Measurements from ENCODE around the gene PCDH15. TPM values are rescaled to one million over a fixed set of nuclear protein-coding genes. Genes with fewer than 3 reads are reported as not detected.

PCDH15 gene
- total and polyA plus RNA-seq, 3 donors from 2014 or later = 1.7 to 3.2 (median 2.8) TPM

GRCh38 chr10:54060572-54060971 lies 740.5 kb downstream of the PCDH15 start:
- 97 to 99% methylated on average over 5 of the region's 5 CpGs for WGBS, 2 donors
- TF ChIP-seq, protein P1, sequence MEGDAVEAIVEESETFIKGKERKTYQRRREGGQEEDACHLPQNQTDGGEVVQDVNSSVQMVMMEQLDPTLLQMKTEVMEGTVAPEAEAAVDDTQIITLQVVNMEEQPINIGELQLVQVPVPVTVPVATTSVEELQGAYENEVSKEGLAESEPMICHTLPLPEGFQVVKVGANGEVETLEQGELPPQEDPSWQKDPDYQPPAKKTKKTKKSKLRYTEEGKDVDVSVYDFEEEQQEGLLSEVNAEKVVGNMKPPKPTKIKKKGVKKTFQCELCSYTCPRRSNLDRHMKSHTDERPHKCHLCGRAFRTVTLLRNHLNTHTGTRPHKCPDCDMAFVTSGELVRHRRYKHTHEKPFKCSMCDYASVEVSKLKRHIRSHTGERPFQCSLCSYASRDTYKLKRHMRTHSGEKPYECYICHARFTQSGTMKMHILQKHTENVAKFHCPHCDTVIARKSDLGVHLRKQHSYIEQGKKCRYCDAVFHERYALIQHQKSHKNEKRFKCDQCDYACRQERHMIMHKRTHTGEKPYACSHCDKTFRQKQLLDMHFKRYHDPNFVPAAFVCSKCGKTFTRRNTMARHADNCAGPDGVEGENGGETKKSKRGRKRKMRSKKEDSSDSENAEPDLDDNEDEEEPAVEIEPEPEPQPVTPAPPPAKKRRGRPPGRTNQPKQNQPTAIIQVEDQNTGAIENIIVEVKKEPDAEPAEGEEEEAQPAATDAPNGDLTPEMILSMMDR (IDR thresholded peaks at IDR 0.05) = no peak
- TF ChIP-seq POLR2A (IDR thresholded peaks at IDR 0.05) = no peak
- Histone ChIP-seq H3K4me3 (no peak overlapping the region), H3K36me3 (ENCODE audit: low read depth, missing control alignments) (no peaks in the 10 kb centered on the region), H3K27ac (no peak overlapping the region), H3K4me1 (no peaks in the 10 kb centered on the region), H3K9me3 (no peaks in the 10 kb centered on the region), H3K27me3 (no peaks in the 10 kb centered on the region)
- intact Hi-C loops (cut with DNase I; ENCODE audit: low total_unique reads) = no loop called here
- no peak for DNase-seq

DNA sequence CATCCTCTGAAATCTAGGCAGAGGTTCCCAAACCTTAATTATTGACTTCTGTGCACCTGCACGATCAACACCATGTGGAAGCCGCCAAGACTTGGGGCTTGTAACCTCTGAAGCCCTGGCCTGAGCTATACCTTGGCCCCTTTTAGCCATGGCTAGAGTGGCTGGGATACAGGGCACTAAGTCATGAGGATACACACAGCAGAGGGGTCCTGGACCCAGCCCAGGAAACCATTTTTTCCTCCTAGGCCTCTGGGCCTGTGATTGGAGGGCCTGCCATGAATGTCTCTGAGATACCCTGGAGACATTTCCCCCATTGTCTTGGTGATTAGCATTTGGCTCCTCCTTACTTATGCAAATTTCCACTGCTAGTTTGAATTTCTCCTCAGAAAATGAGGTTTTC lies 743.7 kb downstream of the PCDH15 start:
- TF ChIP-seq, protein P1 (IDR thresholded peaks at IDR 0.05) = no peak
- Histone ChIP-seq H3K9me3 (no peaks in the 10 kb centered on the region), H3K36me3 (ENCODE audit: low read depth, missing control alignments) (no peaks in the 10 kb centered on the region), H3K4me1 (no peaks in the 10 kb centered on the region), H3K4me3 (no peak overlapping the region), H3K27ac (no peak overlapping the region), H3K27me3 (no peaks in the 10 kb centered on the region)
- WGBS, 2 donors = 83 to 96% methylated on average over 2 of the region's 2 CpGs
- intact Hi-C loops (cut with DNase I; ENCODE audit: low total_unique reads) = no loop called here
- no peak for DNase-seq

GRCh38 chr10:54026340-54026739 lies 774.7 kb downstream of the PCDH15 start:
- Histone ChIP-seq H3K27me3 (no peaks in the 10 kb centered on the region), H3K36me3 (ENCODE audit: low read depth, missing control alignments) (no peaks in the 10 kb centered on the region), H3K4me3 (no peak overlapping the region), H3K4me1 (no peaks in the 10 kb centered on the region), H3K9me3 (no peaks in the 10 kb centered on the region), H3K27ac (no peak overlapping the region)
- DNase-seq = no peak
- TF ChIP-seq, protein P1 (IDR thresholded peaks at IDR 0.05) = no peak
- no peak for TF ChIP-seq POLR2A (IDR thresholded peaks at IDR 0.05)
- 90 to 95% methylated on average over 5 of the region's 5 CpGs for WGBS, 2 donors
- intact Hi-C loops (cut with DNase I; ENCODE audit: low total_unique reads) = no loop called here

GRCh38 chr10:54011117-54011516 lies 789.9 kb downstream of the PCDH15 start:
- intact Hi-C loops (cut with DNase I; ENCODE audit: low total_unique reads) = no loop called here
- Histone ChIP-seq H3K36me3 (ENCODE audit: low read depth, missing control alignments) (no peaks in the 10 kb centered on the region), H3K27me3 (no peaks in the 10 kb centered on the region), H3K4me3 (no peak overlapping the region), H3K4me1 (no peaks in the 10 kb centered on the region), H3K9me3 (no peaks in the 10 kb centered on the region), H3K27ac (no peak overlapping the region)
- no peak for TF ChIP-seq POLR2A (IDR thresholded peaks at IDR 0.05)
- TF ChIP-seq, protein P1 (IDR thresholded peaks at IDR 0.05) = no peak
- DNase-seq = no peak
- WGBS, 2 donors = 100% methylated on average over 1 of the region's 1 CpG; no CpG with 5 or more reads in 1 of the 2 donors

GRCh38 chr10:54010337-54010933 lies 790.6 kb downstream of the PCDH15 start:
- 91 to 95% methylated on average over 5 of the region's 5 CpGs for WGBS, 2 donors
- no peaks in the 10 kb centered on the region for H3K9me3 ChIP-seq
- H3K27ac ChIP-seq = no peak overlapping the region
- no peak for DNase-seq
- no peaks in the 10 kb centered on the region for H3K4me1 ChIP-seq
- no peaks in the 10 kb centered on the region for H3K36me3 ChIP-seq (ENCODE audit: low read depth, missing control alignments)
- TF ChIP-seq, protein P1 (IDR thresholded peaks at IDR 0.05) = no peak
- TF ChIP-seq POLR2A (IDR thresholded peaks at IDR 0.05) = no peak
- H3K27me3 ChIP-seq = no peaks in the 10 kb centered on the region
- intact Hi-C loops (cut with DNase I; ENCODE audit: low total_unique reads) = no loop called here
- H3K4me3 ChIP-seq = no peak overlapping the region

Data from testis (tissue), 3 donors.